Endothelial cell of umbilical vein (primary cell): ENCODE results near the gene PPEF1. TPM values are rescaled to one million over a fixed set of nuclear protein-coding genes. Genes with fewer than 3 reads are reported as not detected.

Experiments used
- BruUV-seq: library from RNA; stranded (reverse); fragments of 400-500 nt; replicated peaks from 2 replicates; lab custom pipeline; 2021; lab: Mats Ljungman, UMichigan
- CTCF ChIA-PET: fragments of 300-600, 350-600 bp; sonication (Branson Sonifier 250); formaldehyde crosslinking; loops from one replicate; lab custom pipeline; 2021; ENCODE audit warnings: antibody characterized with exemption, inconsistent platforms; lab: Charles Lee
- POLR2A ChIA-PET: fragments of 300-600, 350-600 bp; sonication (Branson Sonifier 250); formaldehyde crosslinking; loops from one replicate; lab custom pipeline; 2021; ENCODE audit warnings: antibody characterized with exemption, inconsistent platforms; lab: Charles Lee
- DNase-seq: peaks from one replicate; pipeline ENCODE4 v3.0.0-alpha.2; 2011; ENCODE audit warnings: low read depth, low spot score
- FAIRE-seq: peaks from 2 replicates; lab custom pipeline; 2011; peaks lifted over from hg19 to GRCh38; lab: Jason Lieb, UNC
- H2AFZ ChIP-seq: 2 replicates; pipeline ENCODE4 v1.6.0; 2012; ENCODE audit warnings: low read depth, low read length, control low read depth, inconsistent platforms
- H3K27ac ChIP-seq: 2 replicates; pipeline ENCODE4 v1.5.1; 2011; ENCODE audit warnings: low read depth, mild to moderate bottlenecking, control low read depth, low read length, moderate library complexity; ENCODE audit not compliant: insufficient read depth
- H3K27me3 ChIP-seq, 2 experiments: 2 replicates each; pipeline versions ENCODE4 v1.6.0 to v1.6.1; 2011; ENCODE audit warnings: low read length in 2 of 2, mixed read lengths in 1 of 2; ENCODE audit not compliant: control insufficient read depth in 2 of 2, insufficient read depth in 2 of 2
- H3K36me3 ChIP-seq, 2 experiments: 2 replicates in 1 of 2; 3 replicates in 1 of 2; pipeline ENCODE4 v1.5.1; 2011; ENCODE audit warnings: low read length in 2 of 2, mild to moderate bottlenecking in 1 of 2, moderate library complexity in 1 of 2; ENCODE audit not compliant: control insufficient read depth in 2 of 2, insufficient read depth in 2 of 2; ENCODE audit errors: extremely low read depth in 1 of 2
- H3K4me1 ChIP-seq: 3 replicates; pipeline ENCODE4 v1.5.1; 2011; ENCODE audit warnings: mild to moderate bottlenecking, low read length; ENCODE audit not compliant: control insufficient read depth, insufficient read depth; ENCODE audit errors: extremely low read depth
- H3K4me2 ChIP-seq: 2 replicates; pipeline ENCODE4 v1.6.1; 2011; ENCODE audit warnings: low read length, control low read depth, mixed read lengths; ENCODE audit not compliant: insufficient read depth
- H3K4me3 ChIP-seq, 3 experiments: fragments of 200-600 bp in 1 of 3; sonication (generic), shearing (Covaris generic) in 1 of 3; replicated peaks in 1 of 3; 2 replicates each; pipeline ENCODE4 v1.5.1; 2011 to 2016; ENCODE audit warnings: control low read depth in 3 of 3, low read length in 3 of 3, mild to moderate bottlenecking in 2 of 3, inconsistent platforms in 1 of 3, low read depth in 1 of 3, moderate library complexity in 1 of 3; ENCODE audit not compliant: insufficient read depth in 1 of 3
- H3K79me2 ChIP-seq: 2 replicates; pipeline ENCODE4 v1.6.0; 2012; ENCODE audit warnings: low read length, inconsistent platforms; ENCODE audit not compliant: control insufficient read depth, insufficient read depth
- H3K9ac ChIP-seq: replicated peaks from 2 replicates; pipeline ENCODE3; 2011; ENCODE audit warnings: low read length, control low read depth; ENCODE audit not compliant: insufficient read depth; ENCODE audit errors: extremely low read depth
- H3K9me1 ChIP-seq: replicated peaks from 3 replicates; pipeline ENCODE4 v1.6.0; 2011; ENCODE audit warnings: mild to moderate bottlenecking, low read length; ENCODE audit not compliant: control insufficient read depth, insufficient read depth; ENCODE audit errors: extremely low read depth
- H3K9me3 ChIP-seq: replicated peaks from 2 replicates; pipeline ENCODE4 v1.5.1; 2012; ENCODE audit warnings: low read length, inconsistent platforms; ENCODE audit not compliant: control insufficient read depth, insufficient read depth
- H4K20me1 ChIP-seq: replicated peaks from 2 replicates; pipeline ENCODE3; 2011; ENCODE audit warnings: mild to moderate bottlenecking, low read length; ENCODE audit not compliant: control insufficient read depth, insufficient read depth; ENCODE audit errors: extremely low read depth
- CTCF ChIP-seq, 2 donors: IDR thresholded peaks; 1 replicate in 1 of 2; 2 replicates in 1 of 2; pipeline ENCODE4 v1.5.1; 2011; ENCODE audit warnings: low read length in 2 of 2, mild to moderate bottlenecking in 2 of 2, moderate library complexity in 2 of 2, control low read depth in 1 of 2, inconsistent platforms in 1 of 2, low read depth in 1 of 2; ENCODE audit not compliant: insufficient read depth in 1 of 2; ENCODE audit errors: extremely low read depth in 1 of 2
- GATA2 ChIP-seq: IDR thresholded peaks from 2 replicates; pipeline ENCODE4 v1.7.0; 2011; ENCODE audit warnings: low read depth, mild to moderate bottlenecking, moderate library complexity, mixed read lengths, low read length; ENCODE audit not compliant: insufficient read length, insufficient read depth
- JUN ChIP-seq: IDR thresholded peaks from 2 replicates; pipeline ENCODE4 v1.6.1; 2011; ENCODE audit warnings: borderline replicate concordance, low read depth; ENCODE audit not compliant: insufficient read length, insufficient read depth
- MYC ChIP-seq: IDR thresholded peaks from one replicate; pipeline ENCODE4 v1.6.1; 2011; ENCODE audit warnings: mild to moderate bottlenecking, low read depth, low read length
- POLR2A ChIP-seq: IDR thresholded peaks from 2 replicates; pipeline ENCODE4 v1.6.1; 2012; ENCODE audit warnings: low read depth, mild to moderate bottlenecking, control low read depth, low read length
- POLR2AphosphoS5 ChIP-seq: IDR thresholded peaks from 2 replicates; pipeline ENCODE4 v1.6.1; 2012; ENCODE audit warnings: low read depth, mild to moderate bottlenecking, control low read depth, low read length, moderate library complexity; ENCODE audit not compliant: insufficient read depth
- dilution Hi-C: fragments of 300-500 bp; cut with MboI; formaldehyde crosslinking; loops from one replicate; pipeline ENCODE4 v1.15.0; 2019; ENCODE audit warnings: low sequenced_read_pairs; ENCODE audit not compliant: extremely low pct_ligation_motif_present
- intact Hi-C: fragments of 100-400 bp; cut with micrococcal nuclease; formaldehyde crosslinking; loops from one replicate; pipeline ENCODE4 v1.10.0; 2022
- polyA plus RNA-seq, 4 experiments: library from polyadenylated mRNA; depleted of rRNA in 3 of 4; stranded (reverse) in 3 of 4; unstranded in 1 of 4; fragments of >200 nt; gene quantifications; 2 replicates each; pipeline versions ENCODE4 v1.2.1 to v1.2.3, GENCODE V29; 2011 to 2012; ENCODE audit warnings: missing spikeins in 1 of 4
- total RNA-seq: library from RNA; stranded (reverse); gene quantifications from 2 replicates; pipeline ENCODE4 v1.2.3, GENCODE V29; 2021

Gene PPEF1
- total and polyA plus RNA-seq, 2 donors (not counting 3 experiments of a cell fraction or from before 2014, with no cell fraction given): not detected

- no peak for TF ChIP-seq GATA2
- no peak for TF ChIP-seq POLR2A
- no peak for TF ChIP-seq CTCF (IDR thresholded peaks at IDR 0.05; ENCODE audit: extremely low read depth in 1 of 2, insufficient read depth in 1 of 2, low read depth in 1 of 2, low read length in 2 of 2)
- TF ChIP-seq POLR2AphosphoS5: no peak
- BruUV-seq: no TSS peak
- FAIRE-seq (no peak), DNase-seq (no peak)
- dilution Hi-C loops (no loop called here), intact Hi-C loops (no loop called here)
- H3K9ac ChIP-seq: no peak overlapping the region
- H3K36me3 ChIP-seq: no peaks in the 10 kb centered on the region
- no peak overlapping the region for H2AFZ ChIP-seq
- no peaks in the 10 kb centered on the region for H3K4me1 ChIP-seq
- H3K27me3 ChIP-seq: no peaks in the 10 kb centered on the region
- no peaks in the 10 kb centered on the region for H3K79me2 ChIP-seq
- H3K9me3 ChIP-seq: no peaks in the 10 kb centered on the region
- POLR2A ChIA-PET: no interaction called here
- no peaks in the 10 kb centered on the region for H3K9me1 ChIP-seq
- CTCF ChIA-PET: no interaction called here
- no peak overlapping the region for H3K4me3 ChIP-seq
- H3K4me2 ChIP-seq: no peak overlapping the region
- H3K27ac ChIP-seq: no peak overlapping the region
- no peaks in the 10 kb centered on the region for H4K20me1 ChIP-seq
These were observed 149.2 kb downstream of the PPEF1 start for GRCh38 chrX:18856645-18856997.

GRCh38 chrX:18861511-18861910 lies 154.1 kb downstream of the PPEF1 start:
- H3K4me3 ChIP-seq: no peak overlapping the region
- BruUV-seq: no TSS peak
- TF ChIP-seq MYC (no peak), JUN (no peak)
- no peaks in the 10 kb centered on the region for H3K4me1 ChIP-seq
- no peak overlapping the region for H3K27ac ChIP-seq
- DNase-seq (no peak), FAIRE-seq (no peak)
- H3K79me2 ChIP-seq: no peaks in the 10 kb centered on the region
- no peak overlapping the region for H2AFZ ChIP-seq
- no peaks in the 10 kb centered on the region for H3K36me3 ChIP-seq
- dilution Hi-C loops (no loop called here), intact Hi-C loops (no loop called here)
- H3K4me2 ChIP-seq: no peak overlapping the region
- CTCF ChIA-PET: no interaction called here
- POLR2A ChIA-PET: no interaction called here
- no peak overlapping the region for H3K9ac ChIP-seq
- no peaks in the 10 kb centered on the region for H3K9me1 ChIP-seq
- H4K20me1 ChIP-seq: no peaks in the 10 kb centered on the region
- H3K9me3 ChIP-seq: no peaks in the 10 kb centered on the region
- H3K27me3 ChIP-seq: no peaks in the 10 kb centered on the region
